HG02623 (cell line): ENCODE results near the gene SLAMF9.

Source experiments
- ATAC-seq: cut with Tn5 transposase; IDR thresholded peaks from one replicate; pipeline ENCODE4 v1.9.1; 2021; ENCODE audit warnings: moderate library complexity; ENCODE audit not compliant: unreplicated experiment

The SLAMF9 gene

DNA sequence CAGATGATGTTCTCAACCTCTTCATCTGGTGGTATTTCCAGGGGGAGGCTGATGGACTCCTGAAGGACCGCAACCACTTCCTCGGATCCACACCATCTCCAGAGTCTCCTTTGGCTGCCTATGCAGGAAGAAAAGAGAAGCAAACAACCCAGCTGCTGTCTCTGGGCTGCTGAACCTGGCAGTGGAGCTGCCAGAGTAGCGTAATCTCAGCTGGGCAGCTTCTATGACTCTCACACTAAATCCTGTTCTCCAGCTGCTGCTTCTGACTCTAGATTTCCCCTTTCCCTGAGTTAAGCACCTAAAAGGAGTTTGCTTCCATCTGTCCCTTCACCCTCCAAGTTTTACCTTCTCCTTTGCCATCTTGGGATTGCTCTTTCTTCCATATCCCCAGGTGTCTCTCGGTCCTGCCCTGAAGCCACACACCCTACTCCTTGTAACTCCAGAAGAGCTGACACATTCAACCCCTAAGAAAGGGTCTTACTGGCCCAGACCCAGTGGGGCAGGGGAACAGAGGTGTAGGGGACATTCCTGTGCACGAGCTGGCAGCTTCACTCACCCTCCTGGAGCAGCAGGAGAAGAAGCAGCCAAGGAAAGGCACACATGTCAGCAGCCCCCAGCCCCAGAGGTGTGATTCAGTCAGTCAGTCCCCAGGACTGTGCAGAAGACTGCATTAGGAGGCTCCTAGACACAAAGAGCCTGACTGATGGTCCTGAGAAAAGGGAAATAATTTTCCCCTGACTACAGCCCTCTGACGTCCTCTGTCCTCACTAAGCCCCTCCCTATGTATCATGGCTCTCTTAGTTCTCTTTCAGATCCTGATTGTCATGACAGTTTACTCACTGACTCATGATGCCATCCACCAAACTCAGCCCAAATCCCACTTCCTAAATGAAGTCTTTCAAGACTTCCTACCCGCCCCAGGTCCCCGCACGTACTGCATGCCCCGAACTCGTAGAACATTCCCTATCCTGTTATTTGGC is at the start of gene SLAMF9:
Gene SLAMF9, minus strand, starts transcription at position 702 of the 980 bp plus-strand sequence. Its CDS starts 100 bp downstream, at position 602.
- no peak for ATAC-seq

- no peak for ATAC-seq
These were observed 47.4 kb upstream of the SLAMF9 start for GRCh38 chr1:160001440-160001839.

GRCh38 chr1:159999204-159999603 is 45.2 kb upstream of the SLAMF9 start:
- ATAC-seq: no peak

DNA sequence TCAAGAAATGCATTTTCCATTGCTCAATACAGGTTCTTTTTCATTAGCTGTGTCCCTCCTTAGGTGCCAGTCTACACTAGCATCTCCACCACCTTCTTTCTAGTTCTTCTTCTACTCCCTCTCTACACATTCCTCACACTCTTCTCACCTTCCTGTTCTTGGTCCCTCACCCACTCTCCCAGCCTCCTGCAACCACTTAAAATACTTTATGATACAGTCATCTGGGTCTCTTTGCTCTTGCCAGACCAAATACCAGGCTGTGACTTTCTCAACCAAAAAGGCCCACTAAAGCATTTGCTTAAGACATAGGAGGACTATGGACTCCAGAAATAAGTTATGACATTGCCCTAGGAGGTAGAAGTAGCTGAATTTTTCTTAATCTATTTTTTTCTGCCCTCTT is 42.6 kb upstream of the SLAMF9 start:
- ATAC-seq: no peak

GRCh38 chr1:159994896-159995295 is 40.9 kb upstream of the SLAMF9 start:
- no peak for ATAC-seq

DNA sequence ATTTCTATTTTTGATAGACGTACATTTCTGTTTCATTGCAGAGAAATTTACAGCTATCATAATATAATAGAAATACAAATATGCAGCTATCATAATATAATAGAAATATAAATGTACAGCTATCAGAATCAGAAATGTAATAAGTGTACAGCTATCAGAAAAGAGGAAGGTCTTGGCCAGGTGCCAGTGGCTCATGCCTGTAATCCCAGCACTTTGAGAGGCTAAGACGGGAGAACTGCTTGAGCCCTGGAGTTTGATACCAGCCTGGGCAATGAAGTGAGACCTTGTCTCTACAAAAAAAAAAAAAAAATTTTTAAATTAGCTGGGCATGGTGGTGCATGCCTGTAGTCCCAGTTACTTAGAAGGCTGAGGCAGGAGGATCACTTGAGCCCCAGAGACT is 39.9 kb upstream of the SLAMF9 start:
- ATAC-seq: no peak

- ATAC-seq: no peak
These were observed 38.1 kb upstream of the SLAMF9 start for GRCh38 chr1:159992161-159992560.

- ATAC-seq: no peak
These were observed 37.5 kb upstream of the SLAMF9 start for GRCh38 chr1:159991513-159991912.

- ATAC-seq: no peak
These were observed 36.0 kb upstream of the SLAMF9 start for GRCh38 chr1:159990005-159990404.

DNA sequence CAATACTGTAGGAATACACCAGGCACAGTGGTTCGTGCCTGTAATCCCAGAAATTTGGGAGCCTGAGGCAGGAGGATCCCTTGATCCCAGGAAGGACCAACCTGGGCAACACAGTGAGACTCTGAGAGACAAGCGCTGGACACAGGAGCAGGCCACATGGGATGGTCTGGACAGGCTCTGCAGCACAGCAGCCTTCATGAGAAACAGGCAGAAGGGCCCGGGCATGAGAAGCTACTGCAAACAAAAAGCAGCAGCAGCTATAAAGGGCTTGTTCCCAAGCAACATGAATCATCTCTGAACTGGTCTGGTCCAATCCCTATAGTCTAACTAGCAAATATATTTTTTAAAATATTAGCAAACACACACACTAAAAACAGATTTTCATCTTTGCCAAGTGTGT is 35.5 kb upstream of the SLAMF9 start:
- ATAC-seq: no peak

- no peak for ATAC-seq
These were observed 34.0 kb upstream of the SLAMF9 start for GRCh38 chr1:159988006-159988405.

DNA sequence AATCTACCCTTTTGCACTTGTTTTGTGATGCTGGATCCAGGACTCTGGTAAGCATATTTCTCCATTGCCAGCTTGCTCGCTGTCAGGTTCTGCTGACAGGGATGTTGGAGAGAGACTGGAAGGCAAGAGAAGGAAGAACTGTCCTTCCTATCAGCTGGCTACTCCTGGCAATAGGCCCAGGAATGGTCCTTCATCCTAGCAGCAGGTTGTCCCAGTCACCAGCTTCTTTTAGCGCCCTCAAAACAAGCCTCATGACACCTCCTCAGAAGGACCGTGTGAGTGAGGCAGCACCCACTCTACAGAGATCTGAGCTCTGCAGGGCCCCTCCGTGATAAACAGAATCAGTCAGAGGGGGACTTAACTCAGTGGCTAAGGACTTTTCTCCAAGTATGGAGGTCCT is 33.1 kb upstream of the SLAMF9 start:
- no peak for ATAC-seq

- no peak for ATAC-seq
These were observed 32.5 kb upstream of the SLAMF9 start for GRCh38 chr1:159986531-159986930.

GRCh38 chr1:159986093-159986492 is 32.1 kb upstream of the SLAMF9 start:
- no peak for ATAC-seq

GRCh38 chr1:159985473-159985872 is 31.4 kb upstream of the SLAMF9 start:
- ATAC-seq: no peak

GRCh38 chr1:159983681-159984080 is 29.6 kb upstream of the SLAMF9 start:
- no peak for ATAC-seq

- ATAC-seq: no peak
These were observed 28.2 kb upstream of the SLAMF9 start for GRCh38 chr1:159982280-159982679.

DNA sequence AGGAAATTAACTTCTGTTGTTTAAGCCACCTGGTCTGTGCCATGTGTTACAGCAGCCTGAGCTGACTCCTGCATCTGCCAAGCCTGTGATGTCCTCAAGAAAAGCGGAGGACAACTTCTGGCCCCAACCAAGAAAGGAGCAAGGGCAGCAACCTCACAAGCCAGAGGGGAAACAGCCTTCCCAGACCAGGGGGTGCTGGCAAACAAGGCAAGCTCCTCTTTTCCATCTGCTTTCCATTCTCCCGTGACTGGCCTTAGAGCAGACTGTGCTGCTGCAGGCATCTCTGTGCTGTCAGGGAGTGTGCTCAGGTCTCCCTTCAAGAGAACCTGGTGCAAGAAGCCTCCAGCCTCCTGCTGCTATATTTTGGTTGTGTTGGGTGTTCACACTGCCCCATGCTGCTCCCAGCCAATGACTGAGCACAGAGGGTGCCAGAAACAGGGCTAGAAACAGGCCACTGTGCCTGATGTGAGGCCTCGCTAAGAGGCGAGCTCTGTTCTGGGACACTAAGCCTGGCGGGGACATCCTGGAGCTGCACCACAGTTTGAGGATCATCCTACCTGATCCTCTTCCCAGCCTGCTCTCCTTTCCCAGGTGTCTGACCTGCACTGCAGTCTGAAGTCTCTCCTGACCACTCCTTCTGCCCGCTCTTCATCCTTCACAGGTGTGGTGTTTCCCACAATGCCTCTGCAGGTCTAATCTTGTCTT is 27.5 kb upstream of the SLAMF9 start:
- no peak for ATAC-seq

- ATAC-seq: no peak
These were observed 26.7 kb upstream of the SLAMF9 start for GRCh38 chr1:159980786-159981185.

GRCh38 chr1:159980076-159980475 is 26.0 kb upstream of the SLAMF9 start:
- no peak for ATAC-seq

DNA sequence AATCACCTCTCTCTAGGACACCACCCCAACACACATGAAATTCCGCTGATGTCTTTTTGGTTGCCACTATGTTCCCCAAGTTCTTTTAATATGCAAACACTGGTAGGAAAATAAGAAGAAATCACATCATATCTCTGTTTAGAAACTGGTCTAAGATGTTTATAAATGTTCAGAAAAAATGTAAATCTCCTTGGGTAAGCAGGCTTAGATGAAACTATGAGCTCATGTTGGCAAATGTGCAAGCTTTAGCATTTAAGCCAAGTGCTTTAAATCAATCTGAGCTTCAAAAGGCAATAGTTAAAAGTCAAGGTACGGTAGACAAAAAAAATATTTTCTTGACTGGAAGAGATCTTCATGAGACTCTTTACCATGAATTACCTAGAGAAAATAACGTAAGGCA is 25.2 kb upstream of the SLAMF9 start:
- no peak for ATAC-seq

- no peak for ATAC-seq
These were observed 24.0 kb upstream of the SLAMF9 start for GRCh38 chr1:159978107-159978398.
